OCI-LY7 (cell line): ENCODE results near the gene GGN.

ENCODE experiments used
- CTCF ChIP-seq: fragments of 200-600 bp; sonication (generic); conservative IDR thresholded peaks from 2 replicates; pipeline ENCODE4 v1.5.1; 2014; ENCODE audit warnings: mild to moderate bottlenecking, antibody characterized with exemption, low read length, moderate library complexity, mixed read lengths
- EZH2phosphoT487 ChIP-seq: fragments of 200-600 bp; sonication (generic); IDR thresholded peaks from 2 replicates; pipeline ENCODE4 v1.6.1; 2018; ENCODE audit warnings: low read depth, borderline replicate concordance, mild to moderate bottlenecking, mixed run types, antibody characterized with exemption, low read length, moderate library complexity, mixed read lengths

GRCh38 chr19:38386971-38387549 is 774 bp downstream of the GGN start:
- TF ChIP-seq CTCF (no peak), EZH2phosphoT487 (no peak)
